Neural cell (in vitro differentiated cells): ENCODE measurements around the gene ATL1. TPM values are rescaled to one million over a fixed set of nuclear protein-coding genes. Genes with fewer than 3 reads are reported as not detected.

Experiments used
- H2AFZ ChIP-seq: fragments of 200-600, 300-800 bp; sonication (generic), shearing (Covaris generic); 2 replicates; pipeline ENCODE4 v1.6.0; 2014; ENCODE audit warnings: low read depth, mild to moderate bottlenecking, antibody characterized with exemption, low read length, moderate library complexity
- H3F3A ChIP-seq: fragments of 200-600 bp; shearing (Covaris generic); 2 replicates; pipeline ENCODE4 v1.6.1; 2016; ENCODE audit warnings: mild to moderate bottlenecking, moderate library complexity, mixed read lengths, antibody characterized with exemption, low read length; ENCODE audit not compliant: insufficient read depth, poor library complexity, severe bottlenecking
- H3K27ac ChIP-seq: fragments of 200-600, 300-800 bp; sonication (generic), shearing (Covaris generic); 2 replicates; pipeline ENCODE4 v1.5.1; 2014; ENCODE audit warnings: mild to moderate bottlenecking, low read length, moderate library complexity
- H3K27me3 ChIP-seq: fragments of 300-800, 200-600 bp; sonication (generic), shearing (Covaris generic); 2 replicates; pipeline ENCODE4 v1.6.0; 2014; ENCODE audit warnings: mild to moderate bottlenecking, low read depth, low read length, moderate library complexity; ENCODE audit not compliant: insufficient read depth
- H3K36me3 ChIP-seq: fragments of 300-800, 200-600 bp; sonication (generic), shearing (Covaris generic); 2 replicates; pipeline ENCODE4 v1.5.1; 2014; ENCODE audit warnings: mild to moderate bottlenecking, antibody characterized with exemption, low read length, moderate library complexity; ENCODE audit not compliant: insufficient read depth
- H3K4me2 ChIP-seq: fragments of 300-800, 200-600 bp; sonication (generic), shearing (Covaris generic); 2 replicates; pipeline ENCODE4 v1.6.0; 2014; ENCODE audit warnings: mild to moderate bottlenecking, low read length
- H3K4me3 ChIP-seq: fragments of 300-800, 200-600 bp; sonication (generic), shearing (Covaris generic); 2 replicates; pipeline ENCODE4 v1.5.1; 2014; ENCODE audit warnings: mild to moderate bottlenecking, low read length, moderate library complexity
- H3K79me2 ChIP-seq: fragments of 200-600 bp; shearing (Covaris generic); replicated peaks from 2 replicates; pipeline ENCODE4 v1.6.0; 2014; ENCODE audit warnings: mild to moderate bottlenecking, low read length, moderate library complexity; ENCODE audit not compliant: insufficient read depth
- H3K9ac ChIP-seq: fragments of 300-800, 200-600 bp; sonication (generic), shearing (Covaris generic); 2 replicates; pipeline ENCODE4 v1.6.1; 2016; ENCODE audit warnings: mild to moderate bottlenecking, low read length, mixed read lengths
- H3K9me2 ChIP-seq: fragments of 200-600 bp; shearing (Covaris generic); 2 replicates; pipeline ENCODE4 v1.6.1; 2016; ENCODE audit warnings: mild to moderate bottlenecking, low read length, mixed read lengths; ENCODE audit not compliant: insufficient read depth
- H3K9me3 ChIP-seq: fragments of 200-600, 300-800 bp; sonication (generic), shearing (Covaris generic); 2 replicates; pipeline ENCODE4 v1.6.1; 2016; ENCODE audit warnings: mild to moderate bottlenecking, mixed run types, low read length, moderate library complexity, mixed read lengths
- H4K20me1 ChIP-seq: fragments of 200-600 bp; shearing (Covaris generic); 2 replicates; pipeline ENCODE4 v1.6.1; 2016; ENCODE audit warnings: mild to moderate bottlenecking, mixed run types; ENCODE audit not compliant: insufficient read depth
- CTCF ChIP-seq: fragments of 450-650 bp; IDR thresholded peaks from 2 replicates; pipeline ENCODE4 v1.5.1; 2014; ENCODE audit warnings: antibody characterized with exemption, mild to moderate bottlenecking, moderate library complexity; ENCODE audit not compliant: poor library complexity, severe bottlenecking
- EP300 ChIP-seq: fragments of 450-650 bp; conservative IDR thresholded peaks from 2 replicates; pipeline ENCODE4 v1.6.1; 2014; ENCODE audit warnings: antibody characterized with exemption, mild to moderate bottlenecking, moderate library complexity; ENCODE audit not compliant: poor library complexity, severe bottlenecking
- EZH2 ChIP-seq: fragments of 200-600, 300-800 bp; shearing (Covaris generic), sonication (generic); IDR thresholded peaks from 2 replicates; pipeline ENCODE4 v1.6.1; 2014; ENCODE audit warnings: antibody characterized with exemption, low read length, borderline replicate concordance, mild to moderate bottlenecking; ENCODE audit not compliant: insufficient read depth, poor library complexity, severe bottlenecking
- MXI1 ChIP-seq: fragments of 450-650 bp; conservative IDR thresholded peaks from 2 replicates; pipeline ENCODE4 v1.6.1; 2014; ENCODE audit warnings: antibody characterized with exemption, mild to moderate bottlenecking; ENCODE audit not compliant: poor library complexity, severe bottlenecking
- POLR2AphosphoS5 ChIP-seq: IDR thresholded peaks from 2 replicates; pipeline ENCODE4 v1.6.1; 2012
- RAD21 ChIP-seq: fragments of 450-650 bp; conservative IDR thresholded peaks from 2 replicates; pipeline ENCODE4 v1.6.1; 2014; ENCODE audit warnings: antibody characterized with exemption, mild to moderate bottlenecking, moderate library complexity
- REST ChIP-seq: IDR thresholded peaks from 2 replicates; pipeline ENCODE4 v1.6.1; 2012; ENCODE audit warnings: borderline replicate concordance
- SMC3 ChIP-seq: fragments of 450-650 bp; conservative IDR thresholded peaks from 2 replicates; pipeline ENCODE4 v1.6.1; 2014; ENCODE audit warnings: antibody characterized with exemption, mild to moderate bottlenecking, moderate library complexity; ENCODE audit not compliant: poor library complexity
- TAF1 ChIP-seq: IDR thresholded peaks from 2 replicates; pipeline ENCODE4 v1.6.1; 2012; ENCODE audit warnings: low read depth
- polyA plus RNA-seq: library from polyadenylated mRNA; depleted of rRNA; stranded (reverse); fragments of >200 nt; gene quantifications from 2 replicates; pipeline ENCODE4 v1.2.3, GENCODE V29; 2014

ATL1 gene
- polyA plus RNA-seq, 1 donor from 2014 or later, result 70.4 TPM

- no peaks in the 10 kb centered on the region for H4K20me1 ChIP-seq
- no peaks in the 10 kb centered on the region for H3K36me3 ChIP-seq
- H3K9me3 ChIP-seq, result no peaks in the 10 kb centered on the region
- TF ChIP-seq EZH2, result no peak
- TF ChIP-seq CTCF, result no peak
- no peak for TF ChIP-seq POLR2AphosphoS5
- no peak for TF ChIP-seq RAD21
- TF ChIP-seq TAF1, result no peak
- no peak for TF ChIP-seq REST
- no peak for TF ChIP-seq SMC3
- no peak for TF ChIP-seq EP300
- no peak for TF ChIP-seq MXI1
- H3K9me2 ChIP-seq, result no peaks in the 10 kb centered on the region
- peak overlapping the region; percentile 86 for H3K27ac ChIP-seq
- H2AFZ ChIP-seq, result no peak overlapping the region
- H3K27me3 ChIP-seq, result no peaks in the 10 kb centered on the region
- peak overlapping the region; percentile 93 for H3K9ac ChIP-seq
- H3K79me2 ChIP-seq, result peaks cover 55% of the 10 kb centered on the region
- H3F3A ChIP-seq, result no peaks in the 10 kb centered on the region
- H3K4me3 ChIP-seq, result peak overlapping the region; percentile 92
- H3K4me2 ChIP-seq, result peak overlapping the region; percentile 78
Observed at GRCh38 chr14:50530794-50531365, 29.1 kb upstream of the ATL1 start.

- peak overlapping the region; percentile 93 for H3K9ac ChIP-seq
- no peaks in the 10 kb centered on the region for H3F3A ChIP-seq
- H3K4me3 ChIP-seq, result peak overlapping the region; percentile 92
- no peaks in the 10 kb centered on the region for H3K9me2 ChIP-seq
- TF ChIP-seq CTCF (no peak), TAF1 (peak; percentile 33), POLR2AphosphoS5 (no peak), MXI1 (no peak), EP300 (no peak), EZH2 (no peak), REST (peak; percentile 37), SMC3 (no peak), RAD21 (no peak)
- H4K20me1 ChIP-seq, result no peaks in the 10 kb centered on the region
- peak overlapping the region; percentile 86 for H3K27ac ChIP-seq
- H3K36me3 ChIP-seq, result no peaks in the 10 kb centered on the region
- H3K9me3 ChIP-seq, result no peaks in the 10 kb centered on the region
- H2AFZ ChIP-seq, result peak overlapping the region; percentile 72
- H3K27me3 ChIP-seq, result no peaks in the 10 kb centered on the region
- peaks cover 49% of the 10 kb centered on the region for H3K79me2 ChIP-seq
- peak overlapping the region; percentile 78 for H3K4me2 ChIP-seq
Observed at GRCh38 chr14:50531595-50532501, 28.1 kb upstream of the ATL1 start.
